ENCODE data around the gene TASOR2.

Gene TASOR2

GRCh38 chr10:5648494-5649457 lies 35.9 kb upstream of the TASOR2 start:
- DNase-seq = no peak
- no peaks in the 10 kb centered on the region for H3F3A ChIP-seq (ENCODE audit: insufficient read depth, low read length)
- H2AFZ ChIP-seq (ENCODE audit: low read length) = no peak overlapping the region
- no peaks in the 10 kb centered on the region for H3K36me3 ChIP-seq (replicated peaks; ENCODE audit: insufficient read depth, low read length)
- H4K20me1 ChIP-seq (ENCODE audit: insufficient read depth, low read length) = no peaks in the 10 kb centered on the region
- TF ChIP-seq EZH2phosphoT487 (IDR thresholded peaks at IDR 0.05; ENCODE audit: low read length) (no peak), EZH2 (optimal IDR thresholded peaks at IDR 0.05; ENCODE audit: low read depth, low read length) (no peak), CTCF (IDR thresholded peaks at IDR 0.05; ENCODE audit: low read length) (no peak)
- no peaks in the 10 kb centered on the region for H3K79me2 ChIP-seq (ENCODE audit: low read length)
- H3K9me2 ChIP-seq (replicated peaks; ENCODE audit: insufficient read depth, low read length) = no peaks in the 10 kb centered on the region
- no peak overlapping the region for H3K27ac ChIP-seq (ENCODE audit: low read length)
- H3K4me1 ChIP-seq (ENCODE audit: low read length) = no peaks in the 10 kb centered on the region
- H3K4me2 ChIP-seq (ENCODE audit: low read depth, low read length) = no peak overlapping the region
- H3K27me3 ChIP-seq (replicated peaks; ENCODE audit: insufficient read depth, low read length) = no peaks in the 10 kb centered on the region
- H3K4me3 ChIP-seq (ENCODE audit: low read length) = no peak overlapping the region
- no peak overlapping the region for H3K9ac ChIP-seq (ENCODE audit: low read length)
- H3K9me3 ChIP-seq (replicated peaks; ENCODE audit: insufficient read depth, low read length) = no peaks in the 10 kb centered on the region

GRCh38 chr10:5649746-5650145 lies 34.9 kb upstream of the TASOR2 start:
- DNase-seq = no peak
- Histone ChIP-seq H4K20me1 (ENCODE audit: insufficient read depth, low read length) (no peaks in the 10 kb centered on the region), H2AFZ (ENCODE audit: low read length) (no peak overlapping the region), H3F3A (ENCODE audit: insufficient read depth, low read length) (peaks cover 3% of the 10 kb centered on the region; the same call in 1 of the 2 replicates), H3K9me3 (replicated peaks; ENCODE audit: insufficient read depth, low read length) (no peaks in the 10 kb centered on the region), H3K4me2 (ENCODE audit: low read depth, low read length) (no peak overlapping the region), H3K27me3 (replicated peaks; ENCODE audit: insufficient read depth, low read length) (no peaks in the 10 kb centered on the region), H3K79me2 (ENCODE audit: low read length) (no peaks in the 10 kb centered on the region), H3K9ac (ENCODE audit: low read length) (no peak overlapping the region), H3K4me3 (ENCODE audit: low read length) (no peak overlapping the region), H3K27ac (ENCODE audit: low read length) (no peak overlapping the region), H3K36me3 (replicated peaks; ENCODE audit: insufficient read depth, low read length) (no peaks in the 10 kb centered on the region), H3K9me2 (replicated peaks; ENCODE audit: insufficient read depth, low read length) (no peaks in the 10 kb centered on the region), H3K4me1 (ENCODE audit: low read length) (peaks cover 5% of the 10 kb centered on the region)
- no peak for TF ChIP-seq CTCF (IDR thresholded peaks at IDR 0.05; ENCODE audit: low read length)

GRCh38 chr10:5650664-5651387 lies 33.8 kb upstream of the TASOR2 start:
- Histone ChIP-seq H2AFZ (ENCODE audit: low read length) (no peak overlapping the region), H3K27ac (ENCODE audit: low read length) (no peak overlapping the region), H3F3A (ENCODE audit: insufficient read depth, low read length) (peaks cover 12% of the 10 kb centered on the region), H3K79me2 (ENCODE audit: low read length) (no peaks in the 10 kb centered on the region), H3K9ac (ENCODE audit: low read length) (no peak overlapping the region), H3K4me2 (ENCODE audit: low read depth, low read length) (no peak overlapping the region), H3K9me3 (replicated peaks; ENCODE audit: insufficient read depth, low read length) (no peaks in the 10 kb centered on the region), H3K36me3 (replicated peaks; ENCODE audit: insufficient read depth, low read length) (no peaks in the 10 kb centered on the region), H3K4me1 (ENCODE audit: low read length) (peaks cover 15% of the 10 kb centered on the region), H3K4me3 (ENCODE audit: low read length) (no peak overlapping the region), H3K9me2 (replicated peaks; ENCODE audit: insufficient read depth, low read length) (no peaks in the 10 kb centered on the region), H4K20me1 (ENCODE audit: insufficient read depth, low read length) (no peaks in the 10 kb centered on the region), H3K27me3 (replicated peaks; ENCODE audit: insufficient read depth, low read length) (no peaks in the 10 kb centered on the region)
- no peak for DNase-seq
- no peak for TF ChIP-seq CTCF (IDR thresholded peaks at IDR 0.05; ENCODE audit: low read length)
- TF ChIP-seq EZH2 (optimal IDR thresholded peaks at IDR 0.05; ENCODE audit: low read depth, low read length) = no peak
- no peak for TF ChIP-seq EZH2phosphoT487 (IDR thresholded peaks at IDR 0.05; ENCODE audit: low read length)

Measured in MM.1S (cell line).